Neural cell (in vitro differentiated cells): Measurements from ENCODE around the gene SLC34A1. TPM values are rescaled to one million over a fixed set of nuclear protein-coding genes. Genes with fewer than 3 reads are reported as not detected.
"Not testable (repeated sequence)": the region's sequence is repeated elsewhere in the genome, so short reads cannot be mapped to it uniquely, and the experiment has no call there.

Experiments
- H2AFZ ChIP-seq: fragments of 200-600, 300-800 bp; sonication (generic), shearing (Covaris generic); 2 replicates; pipeline ENCODE4 v1.6.0; 2014; ENCODE audit warnings: low read depth, mild to moderate bottlenecking, antibody characterized with exemption, low read length, moderate library complexity
- H3F3A ChIP-seq: fragments of 200-600 bp; shearing (Covaris generic); 2 replicates; pipeline ENCODE4 v1.6.1; 2016; ENCODE audit warnings: mild to moderate bottlenecking, moderate library complexity, mixed read lengths, antibody characterized with exemption, low read length; ENCODE audit not compliant: insufficient read depth, poor library complexity, severe bottlenecking
- H3K27ac ChIP-seq: fragments of 200-600, 300-800 bp; sonication (generic), shearing (Covaris generic); 2 replicates; pipeline ENCODE4 v1.5.1; 2014; ENCODE audit warnings: mild to moderate bottlenecking, low read length, moderate library complexity
- H3K27me3 ChIP-seq: fragments of 300-800, 200-600 bp; sonication (generic), shearing (Covaris generic); 2 replicates; pipeline ENCODE4 v1.6.0; 2014; ENCODE audit warnings: mild to moderate bottlenecking, low read depth, low read length, moderate library complexity; ENCODE audit not compliant: insufficient read depth
- H3K36me3 ChIP-seq: fragments of 300-800, 200-600 bp; sonication (generic), shearing (Covaris generic); 2 replicates; pipeline ENCODE4 v1.5.1; 2014; ENCODE audit warnings: mild to moderate bottlenecking, antibody characterized with exemption, low read length, moderate library complexity; ENCODE audit not compliant: insufficient read depth
- H3K4me2 ChIP-seq: fragments of 300-800, 200-600 bp; sonication (generic), shearing (Covaris generic); 2 replicates; pipeline ENCODE4 v1.6.0; 2014; ENCODE audit warnings: mild to moderate bottlenecking, low read length
- H3K4me3 ChIP-seq: fragments of 300-800, 200-600 bp; sonication (generic), shearing (Covaris generic); 2 replicates; pipeline ENCODE4 v1.5.1; 2014; ENCODE audit warnings: mild to moderate bottlenecking, low read length, moderate library complexity
- H3K79me2 ChIP-seq: fragments of 200-600 bp; shearing (Covaris generic); replicated peaks from 2 replicates; pipeline ENCODE4 v1.6.0; 2014; ENCODE audit warnings: mild to moderate bottlenecking, low read length, moderate library complexity; ENCODE audit not compliant: insufficient read depth
- H3K9ac ChIP-seq: fragments of 300-800, 200-600 bp; sonication (generic), shearing (Covaris generic); 2 replicates; pipeline ENCODE4 v1.6.1; 2016; ENCODE audit warnings: mild to moderate bottlenecking, low read length, mixed read lengths
- H3K9me2 ChIP-seq: fragments of 200-600 bp; shearing (Covaris generic); 2 replicates; pipeline ENCODE4 v1.6.1; 2016; ENCODE audit warnings: mild to moderate bottlenecking, low read length, mixed read lengths; ENCODE audit not compliant: insufficient read depth
- H3K9me3 ChIP-seq: fragments of 200-600, 300-800 bp; sonication (generic), shearing (Covaris generic); 2 replicates; pipeline ENCODE4 v1.6.1; 2016; ENCODE audit warnings: mild to moderate bottlenecking, mixed run types, low read length, moderate library complexity, mixed read lengths
- H4K20me1 ChIP-seq: fragments of 200-600 bp; shearing (Covaris generic); 2 replicates; pipeline ENCODE4 v1.6.1; 2016; ENCODE audit warnings: mild to moderate bottlenecking, mixed run types; ENCODE audit not compliant: insufficient read depth
- EP300 ChIP-seq: fragments of 450-650 bp; conservative IDR thresholded peaks from 2 replicates; pipeline ENCODE4 v1.6.1; 2014; ENCODE audit warnings: antibody characterized with exemption, mild to moderate bottlenecking, moderate library complexity; ENCODE audit not compliant: poor library complexity, severe bottlenecking
- EZH2 ChIP-seq: fragments of 200-600, 300-800 bp; shearing (Covaris generic), sonication (generic); IDR thresholded peaks from 2 replicates; pipeline ENCODE4 v1.6.1; 2014; ENCODE audit warnings: antibody characterized with exemption, low read length, borderline replicate concordance, mild to moderate bottlenecking; ENCODE audit not compliant: insufficient read depth, poor library complexity, severe bottlenecking
- RAD21 ChIP-seq: fragments of 450-650 bp; conservative IDR thresholded peaks from 2 replicates; pipeline ENCODE4 v1.6.1; 2014; ENCODE audit warnings: antibody characterized with exemption, mild to moderate bottlenecking, moderate library complexity
- SMC3 ChIP-seq: fragments of 450-650 bp; conservative IDR thresholded peaks from 2 replicates; pipeline ENCODE4 v1.6.1; 2014; ENCODE audit warnings: antibody characterized with exemption, mild to moderate bottlenecking, moderate library complexity; ENCODE audit not compliant: poor library complexity
- TAF1 ChIP-seq: IDR thresholded peaks from 2 replicates; pipeline ENCODE4 v1.6.1; 2012; ENCODE audit warnings: low read depth
- polyA plus RNA-seq: library from polyadenylated mRNA; depleted of rRNA; stranded (reverse); fragments of >200 nt; gene quantifications from 2 replicates; pipeline ENCODE4 v1.2.3, GENCODE V29; 2014
- TF ChIP-seq, protein P1 (sequence below): IDR thresholded peaks from 2 replicates; pipeline ENCODE4 v1.6.1; 2012; ENCODE audit warnings: borderline replicate concordance

SLC34A1 gene
- polyA plus RNA-seq, 1 donor from 2014 or later: not detected

DNA sequence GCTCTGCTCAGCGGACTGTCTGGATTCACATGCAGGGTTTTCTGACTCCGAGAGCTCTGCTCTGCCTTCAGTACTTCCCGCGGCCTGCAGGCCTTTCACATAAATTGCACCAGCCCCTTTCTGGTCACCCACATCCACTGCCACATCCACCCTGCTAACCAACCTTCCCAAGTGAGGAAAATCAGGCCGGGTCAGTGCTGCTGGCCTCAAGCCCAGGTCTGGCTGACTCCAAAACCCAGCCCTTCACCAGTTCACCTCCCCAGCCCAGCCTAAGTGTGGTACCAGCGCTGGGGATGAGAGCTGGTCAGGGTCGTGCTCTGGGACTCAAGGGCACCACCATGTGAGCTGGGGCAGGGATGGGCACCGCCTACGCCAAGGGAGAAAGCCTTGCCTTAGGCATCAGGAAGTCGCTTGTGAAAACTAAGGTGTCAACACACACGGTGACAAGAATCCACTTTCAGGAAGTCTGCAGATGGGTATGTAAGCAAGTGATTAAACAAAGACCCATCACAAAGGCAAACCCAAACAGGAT is 45.1 kb upstream of the SLC34A1 start:
- no peak overlapping the region for H3K9ac ChIP-seq
- H3F3A ChIP-seq: no peaks in the 10 kb centered on the region
- H4K20me1 ChIP-seq: no peaks in the 10 kb centered on the region
- TF ChIP-seq, protein P1, sequence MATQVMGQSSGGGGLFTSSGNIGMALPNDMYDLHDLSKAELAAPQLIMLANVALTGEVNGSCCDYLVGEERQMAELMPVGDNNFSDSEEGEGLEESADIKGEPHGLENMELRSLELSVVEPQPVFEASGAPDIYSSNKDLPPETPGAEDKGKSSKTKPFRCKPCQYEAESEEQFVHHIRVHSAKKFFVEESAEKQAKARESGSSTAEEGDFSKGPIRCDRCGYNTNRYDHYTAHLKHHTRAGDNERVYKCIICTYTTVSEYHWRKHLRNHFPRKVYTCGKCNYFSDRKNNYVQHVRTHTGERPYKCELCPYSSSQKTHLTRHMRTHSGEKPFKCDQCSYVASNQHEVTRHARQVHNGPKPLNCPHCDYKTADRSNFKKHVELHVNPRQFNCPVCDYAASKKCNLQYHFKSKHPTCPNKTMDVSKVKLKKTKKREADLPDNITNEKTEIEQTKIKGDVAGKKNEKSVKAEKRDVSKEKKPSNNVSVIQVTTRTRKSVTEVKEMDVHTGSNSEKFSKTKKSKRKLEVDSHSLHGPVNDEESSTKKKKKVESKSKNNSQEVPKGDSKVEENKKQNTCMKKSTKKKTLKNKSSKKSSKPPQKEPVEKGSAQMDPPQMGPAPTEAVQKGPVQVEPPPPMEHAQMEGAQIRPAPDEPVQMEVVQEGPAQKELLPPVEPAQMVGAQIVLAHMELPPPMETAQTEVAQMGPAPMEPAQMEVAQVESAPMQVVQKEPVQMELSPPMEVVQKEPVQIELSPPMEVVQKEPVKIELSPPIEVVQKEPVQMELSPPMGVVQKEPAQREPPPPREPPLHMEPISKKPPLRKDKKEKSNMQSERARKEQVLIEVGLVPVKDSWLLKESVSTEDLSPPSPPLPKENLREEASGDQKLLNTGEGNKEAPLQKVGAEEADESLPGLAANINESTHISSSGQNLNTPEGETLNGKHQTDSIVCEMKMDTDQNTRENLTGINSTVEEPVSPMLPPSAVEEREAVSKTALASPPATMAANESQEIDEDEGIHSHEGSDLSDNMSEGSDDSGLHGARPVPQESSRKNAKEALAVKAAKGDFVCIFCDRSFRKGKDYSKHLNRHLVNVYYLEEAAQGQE: no peak
- TF ChIP-seq EZH2 (no peak), RAD21 (no peak)
- no peak overlapping the region for H3K4me3 ChIP-seq
- no peak overlapping the region for H2AFZ ChIP-seq
- no peaks in the 10 kb centered on the region for H3K9me2 ChIP-seq
- no peak overlapping the region for H3K27ac ChIP-seq
- no peaks in the 10 kb centered on the region for H3K27me3 ChIP-seq
- peaks cover 16% of the 10 kb centered on the region for H3K79me2 ChIP-seq
- no peaks in the 10 kb centered on the region for H3K9me3 ChIP-seq
- no peak overlapping the region for H3K4me2 ChIP-seq
- H3K36me3 ChIP-seq: no peaks in the 10 kb centered on the region

DNA sequence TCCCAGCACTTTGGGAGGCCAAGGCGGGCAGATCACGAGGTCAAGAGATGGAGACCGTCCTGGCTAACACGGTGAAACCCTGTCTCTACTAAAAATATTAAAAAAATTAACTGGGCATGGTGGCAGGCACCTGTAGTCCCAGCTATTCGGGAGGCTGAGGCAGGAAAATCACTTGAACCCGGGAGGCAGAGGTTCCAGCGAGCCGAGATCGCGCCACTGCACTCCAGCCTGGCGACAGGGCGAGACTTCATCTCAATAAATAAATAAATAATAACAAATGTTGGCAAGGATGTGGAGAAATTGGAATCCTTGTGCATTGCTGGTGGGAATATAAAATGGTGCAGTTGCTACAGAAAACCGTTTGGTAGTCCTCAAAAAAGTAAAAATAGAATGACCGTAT is 41.2 kb upstream of the SLC34A1 start:
- H3K36me3 ChIP-seq, H4K20me1 ChIP-seq, H3K9me3 ChIP-seq, H3K4me3 ChIP-seq, H3K4me2 ChIP-seq, H3K27me3 ChIP-seq, H2AFZ ChIP-seq, H3K9me2 ChIP-seq, H3F3A ChIP-seq, H3K9ac ChIP-seq, H3K27ac ChIP-seq: not testable (repeated sequence)
- peaks cover 33% of the 10 kb centered on the region for H3K79me2 ChIP-seq

DNA sequence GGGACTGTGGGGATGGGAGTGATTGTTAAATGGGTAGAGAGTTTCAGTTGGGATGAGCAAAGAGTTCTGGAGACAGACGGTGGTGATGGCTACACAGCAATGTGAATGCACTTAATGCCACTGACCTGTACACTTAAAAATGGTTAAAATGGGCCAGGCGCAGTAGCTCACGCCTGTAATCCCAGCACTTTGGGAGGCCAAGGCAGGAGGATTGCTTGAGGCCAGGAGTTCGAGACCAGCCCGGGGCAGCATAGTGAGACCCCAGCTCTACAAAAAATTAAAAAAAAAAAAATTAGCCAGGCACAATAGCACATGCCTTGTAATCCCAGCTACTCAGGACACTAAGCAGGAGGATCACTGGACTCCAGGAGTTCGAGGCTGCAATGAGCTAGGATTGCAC is 40.5 kb upstream of the SLC34A1 start:
- Histone ChIP-seq H3F3A (no peaks in the 10 kb centered on the region), H3K9me2 (no peaks in the 10 kb centered on the region), H2AFZ (no peak overlapping the region), H3K27me3 (no peaks in the 10 kb centered on the region), H3K27ac (no peak overlapping the region), H3K9me3 (no peaks in the 10 kb centered on the region), H3K9ac (no peak overlapping the region), H4K20me1 (no peaks in the 10 kb centered on the region), H3K4me3 (no peak overlapping the region), H3K36me3 (no peaks in the 10 kb centered on the region), H3K79me2 (peaks cover 37% of the 10 kb centered on the region), H3K4me2 (no peak overlapping the region)
- TF ChIP-seq EP300: no peak
- TF ChIP-seq, protein P1: no peak
- TF ChIP-seq EZH2: no peak
- no peak for TF ChIP-seq TAF1
- TF ChIP-seq SMC3: no peak
